WTC11 (cell line): ENCODE results near the gene PTGER2.

Experiments
- ATF3 ChIP-seq: sonication (generic); formaldehyde crosslinking; conservative IDR thresholded peaks from 2 replicates; pipeline ENCODE4 v1.8.1; 2022; ENCODE audit warnings: mild to moderate bottlenecking, missing genetic modification reagents
- CREB1 ChIP-seq: sonication (generic); formaldehyde crosslinking; IDR thresholded peaks from 2 replicates; pipeline ENCODE4 v1.8.0; 2023; ENCODE audit warnings: mild to moderate bottlenecking, missing genetic modification reagents
- E2F4 ChIP-seq: sonication (generic); formaldehyde crosslinking; IDR thresholded peaks from 2 replicates; pipeline ENCODE4 v1.8.1; 2022; ENCODE audit warnings: low read depth, mild to moderate bottlenecking, moderate library complexity, missing genetic modification reagents, borderline replicate concordance
- ESRRA ChIP-seq: sonication (generic); formaldehyde crosslinking; IDR thresholded peaks from 2 replicates; pipeline ENCODE4 v1.8.1; 2022; ENCODE audit warnings: mild to moderate bottlenecking, missing genetic modification reagents, borderline replicate concordance
- TP53 ChIP-seq: sonication (generic); formaldehyde crosslinking; IDR thresholded peaks from 2 replicates; pipeline ENCODE4 v1.8.1; 2023; ENCODE audit warnings: mild to moderate bottlenecking, missing genetic modification reagents
- ZBTB21 ChIP-seq: sonication (generic); formaldehyde crosslinking; IDR thresholded peaks from 2 replicates; pipeline ENCODE4 v1.8.1; 2023; ENCODE audit warnings: mild to moderate bottlenecking, missing genetic modification reagents, borderline replicate concordance
- TF ChIP-seq, protein P1 (sequence below): sonication (generic); formaldehyde crosslinking; IDR thresholded peaks from 2 replicates; pipeline ENCODE4 v1.8.1; 2022; ENCODE audit warnings: mild to moderate bottlenecking, missing genetic modification reagents, moderate library complexity, borderline replicate concordance
- TF ChIP-seq, protein P2 (sequence below): fragments of 200-600 bp; IDR thresholded peaks from 2 replicates; pipeline ENCODE4 v1.8.0; 2022; ENCODE audit warnings: antibody characterized with exemption

DNA sequence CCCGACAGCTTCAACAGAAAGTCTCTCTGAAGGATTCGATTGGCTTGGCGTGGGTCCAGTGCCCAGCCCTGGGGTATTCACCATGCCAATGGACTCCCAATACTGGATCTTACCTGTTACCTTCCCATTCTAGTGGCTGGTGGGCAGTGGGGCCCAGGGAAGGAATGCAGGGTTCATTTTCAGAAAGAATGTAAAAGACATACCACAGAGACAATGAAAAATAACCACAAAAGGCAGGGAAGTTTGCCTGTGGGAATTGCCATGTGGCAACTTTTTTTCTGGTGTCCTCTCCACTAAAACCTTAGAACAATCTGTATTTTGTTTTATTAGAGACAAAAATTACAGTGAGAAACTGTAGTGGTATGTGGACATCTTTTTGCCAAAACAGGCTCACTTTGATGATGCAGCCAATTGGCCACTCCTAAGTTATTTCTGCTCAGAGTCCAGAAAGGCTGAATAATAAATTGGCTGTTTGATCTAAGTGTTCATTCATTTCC lies 55.2 kb downstream of the PTGER2 start:
- TF ChIP-seq TP53 (CRISPR knock-in tag) (no peak), ZBTB21 (CRISPR knock-in tag) (no peak), CREB1 (CRISPR knock-in tag) (no peak), ATF3 (CRISPR knock-in tag) (no peak), E2F4 (no peak), ESRRA (CRISPR knock-in tag) (no peak)
- TF ChIP-seq, protein P1, sequence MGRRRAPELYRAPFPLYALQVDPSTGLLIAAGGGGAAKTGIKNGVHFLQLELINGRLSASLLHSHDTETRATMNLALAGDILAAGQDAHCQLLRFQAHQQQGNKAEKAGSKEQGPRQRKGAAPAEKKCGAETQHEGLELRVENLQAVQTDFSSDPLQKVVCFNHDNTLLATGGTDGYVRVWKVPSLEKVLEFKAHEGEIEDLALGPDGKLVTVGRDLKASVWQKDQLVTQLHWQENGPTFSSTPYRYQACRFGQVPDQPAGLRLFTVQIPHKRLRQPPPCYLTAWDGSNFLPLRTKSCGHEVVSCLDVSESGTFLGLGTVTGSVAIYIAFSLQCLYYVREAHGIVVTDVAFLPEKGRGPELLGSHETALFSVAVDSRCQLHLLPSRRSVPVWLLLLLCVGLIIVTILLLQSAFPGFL (CRISPR knock-in tag) = no peak
- TF ChIP-seq, protein P2, sequence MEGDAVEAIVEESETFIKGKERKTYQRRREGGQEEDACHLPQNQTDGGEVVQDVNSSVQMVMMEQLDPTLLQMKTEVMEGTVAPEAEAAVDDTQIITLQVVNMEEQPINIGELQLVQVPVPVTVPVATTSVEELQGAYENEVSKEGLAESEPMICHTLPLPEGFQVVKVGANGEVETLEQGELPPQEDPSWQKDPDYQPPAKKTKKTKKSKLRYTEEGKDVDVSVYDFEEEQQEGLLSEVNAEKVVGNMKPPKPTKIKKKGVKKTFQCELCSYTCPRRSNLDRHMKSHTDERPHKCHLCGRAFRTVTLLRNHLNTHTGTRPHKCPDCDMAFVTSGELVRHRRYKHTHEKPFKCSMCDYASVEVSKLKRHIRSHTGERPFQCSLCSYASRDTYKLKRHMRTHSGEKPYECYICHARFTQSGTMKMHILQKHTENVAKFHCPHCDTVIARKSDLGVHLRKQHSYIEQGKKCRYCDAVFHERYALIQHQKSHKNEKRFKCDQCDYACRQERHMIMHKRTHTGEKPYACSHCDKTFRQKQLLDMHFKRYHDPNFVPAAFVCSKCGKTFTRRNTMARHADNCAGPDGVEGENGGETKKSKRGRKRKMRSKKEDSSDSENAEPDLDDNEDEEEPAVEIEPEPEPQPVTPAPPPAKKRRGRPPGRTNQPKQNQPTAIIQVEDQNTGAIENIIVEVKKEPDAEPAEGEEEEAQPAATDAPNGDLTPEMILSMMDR = no peak
